ENCODE measurements around the gene TMEM128. TPM values are rescaled to one million over a fixed set of nuclear protein-coding genes. Genes with fewer than 3 reads are reported as not detected.
"Not testable (repeated sequence)": the region's sequence is repeated elsewhere in the genome, so short reads cannot be mapped to it uniquely, and the experiment has no call there.

TMEM128 gene
- total RNA-seq, 1 experiment from 2014 or later = 26.8 TPM

- Mint-ChIP-seq H3K36me3 (ENCODE audit: insufficient read depth, unreplicated experiment) (no peaks in the 10 kb centered on the region), H3K9me3 (ENCODE audit: unreplicated experiment) (no peaks in the 10 kb centered on the region), H3K27ac (ENCODE audit: low read depth, unreplicated experiment) (no peak overlapping the region), H3K27me3 (ENCODE audit: insufficient read depth, unreplicated experiment) (peaks cover 17% of the 10 kb centered on the region), H3K4me3 (ENCODE audit: unreplicated experiment) (no peak overlapping the region), H3K4me1 (ENCODE audit: insufficient read depth, unreplicated experiment) (peaks cover 5% of the 10 kb centered on the region)
- no peak for TF ChIP-seq CTCF (IDR thresholded peaks at IDR 0.05; ENCODE audit: unreplicated experiment)
- DNase-seq (ENCODE audit: unreplicated experiment) = no peak
- BruUV-seq (replicated peaks) = no TSS peak
- CTCF ChIA-PET = no interaction called here
- POLR2A ChIA-PET = no interaction called here
- intact Hi-C loops (cut with micrococcal nuclease) = no loop called here
These were observed 52.7 kb downstream of the TMEM128 start for GRCh38 chr4:4195354-4195753.

DNA sequence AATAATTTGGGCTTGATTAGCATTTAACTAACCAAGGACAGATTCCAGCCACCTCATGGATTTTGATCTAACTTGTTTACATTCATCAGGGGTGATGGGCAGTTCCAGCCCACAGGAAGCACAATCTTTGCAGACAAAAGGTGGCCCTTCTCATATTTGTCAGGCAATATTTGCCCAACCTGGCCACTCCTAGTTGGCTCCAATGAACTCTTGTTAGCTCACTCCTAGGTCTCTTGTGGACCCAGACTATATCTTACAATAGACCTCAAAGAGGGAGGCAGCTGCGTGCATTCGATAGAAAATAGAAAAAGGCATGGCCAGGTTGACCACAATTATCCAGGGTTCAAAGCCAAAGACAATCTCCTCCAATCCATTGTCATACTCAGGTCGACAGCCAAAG is 59.5 kb downstream of the TMEM128 start:
- peaks cover 35% of the 10 kb centered on the region for H3K27me3 Mint-ChIP-seq (ENCODE audit: insufficient read depth, unreplicated experiment)
- H3K36me3 Mint-ChIP-seq (ENCODE audit: insufficient read depth, unreplicated experiment); POLR2A ChIA-PET; H3K4me3 Mint-ChIP-seq (ENCODE audit: unreplicated experiment); BruUV-seq (replicated peaks); DNase-seq (ENCODE audit: unreplicated experiment); H3K9me3 Mint-ChIP-seq (ENCODE audit: unreplicated experiment); H3K27ac Mint-ChIP-seq (ENCODE audit: low read depth, unreplicated experiment); intact Hi-C loops (cut with micrococcal nuclease); H3K4me1 Mint-ChIP-seq (ENCODE audit: insufficient read depth, unreplicated experiment); CTCF ChIA-PET: not testable (repeated sequence)

Other genes with a start within 250 kb of the TMEM128 start
- not detected in 2 replicates for gene OTOP1, start 21.3 kb downstream of the TMEM128 start, total RNA-seq (2022)
- gene LYAR, start 41.9 kb upstream of the TMEM128 start, total RNA-seq (2022) = 66.7 and 79.6 TPM in 2 replicates
- 5.9 and 7.6 TPM in 2 replicates for gene ZBTB49, start 42.0 kb upstream of the TMEM128 start, total RNA-seq (2022)
- 6.7 and 8.6 TPM in 2 replicates for gene NSG1, start 138.9 kb upstream of the TMEM128 start, total RNA-seq (2022)

All from MCF 10A (cell line).